HG03354 (cell line): Measurements from ENCODE around the gene ERRFI1.
A peak's percentile ranks its signal among the peaks of the same experiment; 100 is the strongest.

Source experiments
- ATAC-seq: cut with Tn5 transposase; IDR thresholded peaks from one replicate; pipeline ENCODE4 v1.9.1; 2021; ENCODE audit warnings: mild to moderate bottlenecking; ENCODE audit not compliant: unreplicated experiment, poor library complexity, severe bottlenecking

The ERRFI1 gene

GRCh38 chr1:8006037-8006963 lies 19.8 kb downstream of the ERRFI1 start:
- ATAC-seq: no peak

- no peak for ATAC-seq
These were observed 21.1 kb downstream of the ERRFI1 start for GRCh38 chr1:8004803-8005573.

GRCh38 chr1:8004113-8004802 lies 21.9 kb downstream of the ERRFI1 start:
- ATAC-seq: no peak

GRCh38 chr1:8003438-8004112 lies 22.5 kb downstream of the ERRFI1 start:
- no peak for ATAC-seq

- ATAC-seq: no peak
These were observed 23.2 kb downstream of the ERRFI1 start for GRCh38 chr1:8002921-8003320.

GRCh38 chr1:8002329-8002910 lies 23.7 kb downstream of the ERRFI1 start:
- ATAC-seq: no peak

- ATAC-seq: no peak
These were observed 30.7 kb downstream of the ERRFI1 start for GRCh38 chr1:7995437-7995836.

GRCh38 chr1:7994827-7995226 lies 31.3 kb downstream of the ERRFI1 start:
- no peak for ATAC-seq

GRCh38 chr1:7993593-7994479 lies 32.3 kb downstream of the ERRFI1 start:
- ATAC-seq: peak; percentile 83

- no peak for ATAC-seq
These were observed 33.2 kb downstream of the ERRFI1 start for GRCh38 chr1:7992885-7993284.

GRCh38 chr1:7991504-7992440 lies 34.3 kb downstream of the ERRFI1 start:
- ATAC-seq: no peak

- no peak for ATAC-seq
These were observed 36.2 kb downstream of the ERRFI1 start for GRCh38 chr1:7989762-7990428.

- ATAC-seq: no peak
These were observed 37.5 kb downstream of the ERRFI1 start for GRCh38 chr1:7988576-7988975.

GRCh38 chr1:7987528-7987927 lies 38.6 kb downstream of the ERRFI1 start:
- no peak for ATAC-seq

GRCh38 chr1:7985851-7986612 lies 40.1 kb downstream of the ERRFI1 start:
- ATAC-seq: no peak

- no peak for ATAC-seq
These were observed 41.3 kb downstream of the ERRFI1 start for GRCh38 chr1:7984811-7985210.
